HG03045 (cell line): ENCODE measurements around the gene STAC.
"Not testable (repeated sequence)": the region's sequence is repeated elsewhere in the genome, so short reads cannot be mapped to it uniquely, and the experiment has no call there.

Experiments
- ATAC-seq: cut with Tn5 transposase; IDR thresholded peaks from one replicate; pipeline ENCODE4 v1.9.1; 2021; ENCODE audit warnings: mild to moderate bottlenecking, moderate library complexity; ENCODE audit not compliant: unreplicated experiment

Gene STAC

DNA sequence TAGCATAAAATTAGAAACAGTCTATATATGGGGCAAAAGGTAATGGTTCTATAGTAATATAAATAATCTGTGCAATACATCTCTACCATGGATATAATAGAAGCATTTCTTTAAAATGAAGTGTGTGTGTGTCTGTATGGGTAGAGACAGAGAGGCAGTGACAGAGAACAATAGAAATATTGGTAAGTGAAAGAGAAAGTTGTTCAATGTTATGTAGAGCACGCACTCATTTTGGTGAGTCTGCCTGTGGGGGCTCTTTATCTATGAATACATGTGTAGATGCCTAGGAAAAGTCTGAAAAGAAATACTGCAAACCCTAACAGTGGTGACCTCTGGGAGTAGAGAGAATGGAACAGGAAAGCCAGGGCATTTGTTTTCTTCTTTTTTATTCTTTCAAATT, 182.6 kb downstream of the STAC start:
- ATAC-seq = no peak

DNA sequence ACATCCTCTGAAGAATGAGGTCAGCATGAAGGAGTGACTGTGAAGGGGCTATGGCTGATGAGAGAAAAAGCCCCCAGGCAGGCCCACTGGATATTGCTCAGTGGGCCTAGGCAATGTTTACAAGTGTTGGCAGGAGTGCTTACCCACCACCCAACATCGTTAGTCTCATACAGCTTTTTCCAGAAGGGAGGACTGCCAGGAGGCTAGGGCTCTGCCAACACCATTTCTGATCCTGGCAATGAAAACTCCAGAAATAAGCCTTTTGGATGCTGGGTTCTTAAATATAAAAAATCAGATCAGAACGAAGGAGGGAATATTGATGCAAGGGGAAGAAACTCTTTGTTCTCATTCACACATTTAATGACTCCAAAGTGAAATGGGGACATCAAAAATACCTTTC, 194.9 kb downstream of the STAC start:
- ATAC-seq = no peak

DNA sequence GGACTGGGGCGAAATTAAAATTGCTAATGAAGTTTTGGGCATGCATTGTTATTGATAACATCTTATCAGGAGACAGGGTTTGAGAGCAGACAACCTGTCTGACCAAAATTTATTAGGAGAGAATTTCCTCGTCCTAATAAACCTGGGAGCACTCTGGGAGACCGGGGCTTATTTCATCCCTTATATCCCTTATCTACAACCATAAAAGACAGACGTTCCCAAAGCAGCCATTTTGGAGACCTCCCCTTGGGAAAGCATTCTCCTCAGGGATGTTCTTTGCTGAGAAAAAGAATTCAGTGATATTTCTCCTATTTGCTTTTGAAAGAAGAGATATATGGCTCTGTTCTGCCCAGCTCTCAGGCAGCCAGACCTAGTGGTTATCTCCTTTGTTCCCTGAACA, 198.1 kb downstream of the STAC start:
- not testable (repeated sequence) for ATAC-seq

DNA sequence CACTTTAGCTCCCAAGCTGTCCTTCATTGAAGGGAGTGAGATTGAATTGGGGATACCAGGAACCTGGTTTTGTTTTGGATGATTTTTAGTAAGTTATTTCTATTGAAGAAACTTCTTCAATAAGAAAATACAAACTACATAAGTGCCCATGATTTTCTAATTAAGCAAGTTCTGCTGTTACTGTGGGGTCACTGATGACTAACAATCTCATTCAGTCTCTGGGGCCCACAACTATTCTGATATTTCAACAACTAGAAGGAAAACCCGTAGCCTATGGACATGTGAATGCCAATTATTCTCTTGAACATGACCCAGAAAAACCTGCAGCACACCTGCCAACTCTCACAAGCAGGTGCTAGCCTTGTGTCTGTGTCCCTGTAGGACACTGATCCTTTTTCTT, 199.4 kb downstream of the STAC start:
- ATAC-seq = no peak

DNA sequence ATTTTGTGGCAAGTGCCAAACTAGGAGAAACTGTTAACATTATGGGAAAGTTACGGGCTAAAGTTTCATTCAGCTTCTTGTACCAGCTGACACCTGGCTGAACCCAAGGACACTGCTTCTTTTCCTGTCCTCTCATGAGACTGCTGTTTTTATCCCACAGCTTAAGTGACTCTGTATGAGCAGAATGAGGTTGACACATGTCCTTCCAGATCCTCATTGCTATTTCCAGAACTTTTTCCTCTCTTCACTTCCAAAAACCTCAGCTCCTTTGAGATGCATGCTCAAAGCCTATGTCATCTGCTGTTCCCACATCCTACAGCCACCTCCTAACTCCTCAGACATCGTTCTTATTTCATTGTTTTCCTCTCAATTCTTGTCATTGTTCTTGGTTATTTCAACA, 200.4 kb downstream of the STAC start:
- no peak for ATAC-seq

DNA sequence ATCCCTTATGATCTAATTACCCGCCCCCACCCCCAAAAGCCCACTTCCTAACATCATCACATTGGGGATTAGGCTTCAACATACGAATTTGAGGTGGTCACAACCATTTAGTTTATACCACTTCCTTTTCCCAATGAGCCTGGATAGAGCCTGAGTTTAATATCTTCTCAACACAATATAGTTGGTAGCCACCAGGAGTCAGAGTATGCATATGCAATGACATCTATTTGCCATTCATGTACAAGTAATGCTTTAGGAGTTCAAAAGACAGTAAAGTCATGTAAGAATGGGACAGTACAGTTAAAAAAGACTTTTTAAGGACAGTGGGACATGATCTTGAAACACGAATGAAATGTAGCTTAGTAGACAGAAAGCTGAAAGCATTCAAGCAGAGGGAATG, 211.7 kb downstream of the STAC start:
- ATAC-seq = no peak

DNA sequence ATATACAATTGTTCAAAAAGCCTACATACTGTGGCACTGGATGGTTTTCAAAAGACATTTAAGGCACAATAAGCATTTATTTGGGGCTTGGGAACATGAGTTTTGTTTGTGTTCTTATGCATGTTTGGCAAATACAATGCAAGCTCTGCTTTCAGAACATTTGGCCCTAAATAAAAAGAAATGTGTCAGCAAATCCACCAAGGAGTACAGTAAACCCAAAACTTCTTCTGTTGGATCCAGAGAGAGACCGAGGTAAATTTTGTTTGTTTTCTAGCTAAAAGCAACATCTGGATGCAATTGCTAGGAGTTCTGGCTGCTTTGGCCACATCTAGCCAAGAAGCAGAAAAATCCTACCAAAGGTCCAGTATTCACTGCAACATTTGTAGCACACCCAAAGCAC, 215.2 kb downstream of the STAC start:
- ATAC-seq = no peak

DNA sequence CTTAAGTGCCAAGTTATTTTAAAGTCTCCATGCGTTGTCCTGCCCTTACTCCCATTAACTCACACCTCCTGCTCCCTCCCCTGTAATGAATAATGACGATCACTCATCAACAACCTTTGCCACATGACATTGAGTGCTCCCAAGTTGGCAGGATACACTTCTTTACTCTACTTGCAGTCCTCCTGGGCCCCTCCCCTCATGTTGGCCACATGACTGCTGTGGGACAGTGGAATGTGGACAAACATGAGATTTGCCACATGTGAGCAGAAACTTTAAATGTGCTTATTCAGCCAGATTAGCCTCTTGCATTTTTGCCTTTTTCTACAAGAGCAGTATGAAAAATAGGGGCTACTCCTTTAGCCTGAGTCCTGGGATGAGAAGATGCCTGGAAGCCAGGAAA, 216.1 kb downstream of the STAC start:
- ATAC-seq = no peak

DNA sequence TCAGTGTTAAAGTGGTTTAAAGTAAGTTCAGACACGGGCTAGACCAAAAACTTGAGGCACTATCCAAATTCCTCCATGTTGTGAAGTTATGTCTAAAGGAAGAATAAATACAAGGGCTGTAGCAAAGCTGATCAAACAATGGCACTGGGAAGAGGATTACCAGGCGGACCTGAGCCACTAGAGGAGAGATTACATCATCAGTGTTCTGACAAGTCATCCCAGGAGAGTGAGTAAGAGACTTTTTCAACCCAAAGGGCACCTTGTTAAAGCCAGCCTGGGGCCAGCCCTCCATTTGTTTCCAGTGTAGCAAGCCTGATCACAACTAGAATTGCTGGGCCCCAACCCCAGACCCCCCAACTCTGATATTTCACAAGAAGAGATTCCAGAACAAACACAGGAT, 217.1 kb downstream of the STAC start:
- ATAC-seq = no peak
